CD8-positive, alpha-beta memory T cell (primary cell): ENCODE data around the gene CGB8. TPM values are rescaled to one million over a fixed set of nuclear protein-coding genes. Genes with fewer than 3 reads are reported as not detected.
A peak's percentile ranks its signal among the peaks of the same experiment; 100 is the strongest.
"Not testable (repeated sequence)": the region's sequence is repeated elsewhere in the genome, so short reads cannot be mapped to it uniquely, and the experiment has no call there.

Experiments
- CTCF ChIA-PET: fragments of 350-600 bp; sonication (Branson Sonifier 250); formaldehyde crosslinking; loops from one replicate; lab custom pipeline; 2021; ENCODE audit warnings: antibody characterized with exemption; lab: Charles Lee
- POLR2A ChIA-PET: fragments of 350-600 bp; sonication (Branson Sonifier 250); formaldehyde crosslinking; loops from one replicate; lab custom pipeline; 2021; ENCODE audit warnings: antibody characterized with exemption; lab: Charles Lee
- DNase-seq, 5 donors: peaks; one replicate each; pipeline versions ENCODE4 v3.0.0 to v3.0.0-alpha.2; 2020 to 2022; ENCODE audit warnings: mixed read lengths in 1 of 5
- H3K27ac ChIP-seq: one replicate; pipeline ENCODE4 v1.7.0; 2013; ENCODE audit warnings: low read depth, mild to moderate bottlenecking, low read length, moderate library complexity
- H3K27me3 ChIP-seq: 2 replicates; pipeline ENCODE4 v1.7.0; 2013; ENCODE audit warnings: low read length, mild to moderate bottlenecking; ENCODE audit not compliant: insufficient read depth, poor library complexity, severe bottlenecking
- H3K36me3 ChIP-seq: 2 replicates; pipeline ENCODE4 v1.7.0; 2013; ENCODE audit warnings: mild to moderate bottlenecking, low read length, moderate library complexity; ENCODE audit not compliant: insufficient read depth
- H3K4me1 ChIP-seq: 2 replicates; pipeline ENCODE4 v1.7.0; 2013; ENCODE audit warnings: mild to moderate bottlenecking, low read length, moderate library complexity; ENCODE audit not compliant: insufficient read depth
- H3K4me3 ChIP-seq: 2 replicates; pipeline ENCODE4 v1.7.0; 2013; ENCODE audit warnings: mild to moderate bottlenecking, low read length
- H3K9me3 ChIP-seq: 2 replicates; pipeline ENCODE4 v1.7.0; 2013; ENCODE audit warnings: mild to moderate bottlenecking, low read length
- H3K27ac Mint-ChIP-seq, 8 donors: one replicate each; pipeline ENCODE4 v1.8.0; 2020 to 2021; ENCODE audit warnings: mixed read lengths in 8 of 8, mild to moderate bottlenecking in 6 of 8, inconsistent platforms in 3 of 8, moderate library complexity in 3 of 8
- H3K27me3 Mint-ChIP-seq, 2 donors: one replicate each; pipeline ENCODE4 v1.8.0; 2020 to 2021; ENCODE audit warnings: mixed read lengths in 2 of 2, mild to moderate bottlenecking in 1 of 2, moderate library complexity in 1 of 2
- H3K36me3 Mint-ChIP-seq, 3 donors: one replicate each; pipeline ENCODE4 v1.8.0; 2020 to 2021; ENCODE audit warnings: mixed read lengths in 3 of 3, inconsistent platforms in 1 of 3, mild to moderate bottlenecking in 1 of 3
- H3K4me1 Mint-ChIP-seq, 3 donors: one replicate each; pipeline ENCODE4 v1.8.0; 2020 to 2021; ENCODE audit warnings: mixed read lengths in 3 of 3, inconsistent platforms in 1 of 3, mild to moderate bottlenecking in 1 of 3
- H3K4me3 Mint-ChIP-seq, 7 donors: one replicate each; pipeline ENCODE4 v1.8.0; 2020 to 2021; ENCODE audit warnings: mixed read lengths in 7 of 7, mild to moderate bottlenecking in 6 of 7, moderate library complexity in 4 of 7, inconsistent platforms in 2 of 7
- H3K9me3 Mint-ChIP-seq, 5 donors: one replicate each; pipeline ENCODE4 v1.8.0; 2020 to 2022; ENCODE audit warnings: mixed read lengths in 5 of 5, mild to moderate bottlenecking in 3 of 5, moderate library complexity in 2 of 5, inconsistent platforms in 1 of 5
- polyA plus RNA-seq: library from polyadenylated mRNA; unstranded; fragments of 300-500 nt; fragmentation: Illumina TruSeq; gene quantifications from one replicate; pipeline ENCODE4 v1.2.3, GENCODE V29; 2021
- total RNA-seq, 2 experiments: library from RNA; stranded (reverse); gene quantifications; one replicate each; pipeline ENCODE4 v1.2.3, GENCODE V29; 2021

Gene CGB8
- total RNA-seq, result not detected
- not detected for polyA plus RNA-seq

GRCh38 chr19:49049011-49049410 is at the start of gene CGB8:
TSS of gene CGB8 (minus strand) at chr19:49049111. CDS start at chr19:49048739, 372 bp downstream.
- DNase-seq, H3K9me3 Mint-ChIP-seq, H3K9me3 ChIP-seq, H3K36me3 ChIP-seq, H3K27ac Mint-ChIP-seq, H3K27me3 Mint-ChIP-seq, H3K4me3 ChIP-seq, H3K4me3 Mint-ChIP-seq, H3K27ac ChIP-seq, H3K27me3 ChIP-seq, H3K4me1 ChIP-seq, H3K36me3 Mint-ChIP-seq, CTCF ChIA-PET, H3K4me1 Mint-ChIP-seq, POLR2A ChIA-PET: not testable (repeated sequence)

GRCh38 chr19:49097453-49098288 is 48.8 kb upstream of the CGB8 start:
- ChIA-PET CTCF (interaction anchor here (0.7 to 2.6 kb wide), 30 partner anchors 9 to 316 kb away, joined by 3 to 39 read pairs (median 5); partner anchors contain the start of genes HRC, LIN7B, PPFIA3 and RUVBL2), POLR2A (interaction anchor here (0.9 to 1.2 kb wide), 2 partner anchors 16 to 101 kb away, joined by 3 to 7 read pairs; partner anchors contain the start of gene LIN7B)
- no peaks in the 10 kb centered on the region for H3K9me3 Mint-ChIP-seq
- H3K4me1 Mint-ChIP-seq, result peaks cover 9 to 22% (median 14%) of the 10 kb centered on the region in 3 donors
- DNase-seq, result peak; percentile 58 to 84 (median 69)
- H3K4me3 Mint-ChIP-seq, result no peak overlapping the region
- peaks cover 4 to 86% (median 10%) of the 10 kb centered on the region in 3 donors for H3K36me3 Mint-ChIP-seq
- Histone ChIP-seq H3K4me3 (no peak overlapping the region), H3K4me1 (no peaks in the 10 kb centered on the region), H3K27ac (no peak overlapping the region), H3K27me3 (no peaks in the 10 kb centered on the region), H3K9me3 (no peaks in the 10 kb centered on the region), H3K36me3 (peaks cover 65% of the 10 kb centered on the region)
- H3K27ac Mint-ChIP-seq, result peak overlapping the region in 2 of 8 donors; percentile 66 to 71
- no peaks in the 10 kb centered on the region for H3K27me3 Mint-ChIP-seq

GRCh38 chr19:49094505-49095482 is 45.9 kb upstream of the CGB8 start:
- H3K4me3 Mint-ChIP-seq, result no peak overlapping the region
- no peaks in the 10 kb centered on the region for H3K9me3 ChIP-seq
- no peaks in the 10 kb centered on the region for H3K9me3 Mint-ChIP-seq
- ChIA-PET CTCF (interaction anchor here (0.7 to 2.0 kb wide), 3 partner anchors 12 to 50 kb away, joined by 3 to 8 read pairs (median 3); partner anchors contain the start of gene LIN7B), POLR2A (interaction anchor here (0.7 kb wide), 1 partner anchor 120 kb away, joined by 3 read pairs; no protein-coding TSS in a partner anchor)
- H3K36me3 Mint-ChIP-seq, result peaks cover 6 to 90% (median 11%) of the 10 kb centered on the region in 3 donors
- H3K27me3 Mint-ChIP-seq, result no peaks in the 10 kb centered on the region
- H3K27ac ChIP-seq, result no peak overlapping the region
- DNase-seq, result no peak
- H3K27ac Mint-ChIP-seq, result peak overlapping the region in 2 of 8 donors; percentile 12 to 30
- H3K27me3 ChIP-seq, result no peaks in the 10 kb centered on the region
- H3K4me1 Mint-ChIP-seq, result peaks cover 16 to 42% (median 27%) of the 10 kb centered on the region in 3 donors
- H3K36me3 ChIP-seq, result peaks cover 67% of the 10 kb centered on the region
- no peak overlapping the region for H3K4me3 ChIP-seq
- no peaks in the 10 kb centered on the region for H3K4me1 ChIP-seq

- DNase-seq, result no peak
- Histone ChIP-seq H3K27me3 (no peaks in the 10 kb centered on the region), H3K4me3 (no peak overlapping the region), H3K4me1 (peaks cover 1% of the 10 kb centered on the region), H3K9me3 (no peaks in the 10 kb centered on the region), H3K36me3 (peaks cover 58% of the 10 kb centered on the region), H3K27ac (no peak overlapping the region)
- H3K9me3 Mint-ChIP-seq, result no peaks in the 10 kb centered on the region
- H3K27me3 Mint-ChIP-seq, result no peaks in the 10 kb centered on the region
- peak overlapping the region in 1 of 8 donors; percentile 60 for H3K27ac Mint-ChIP-seq
- peaks cover 1 to 82% (median 7%) of the 10 kb centered on the region in 3 donors for H3K36me3 Mint-ChIP-seq
- H3K4me1 Mint-ChIP-seq, result peaks cover 21 to 51% (median 38%) of the 10 kb centered on the region in 3 donors
- ChIA-PET CTCF (no interaction called here), POLR2A (no interaction called here)
- no peak overlapping the region for H3K4me3 Mint-ChIP-seq
Observed at GRCh38 chr19:49092686-49093085, 43.8 kb upstream of the CGB8 start.

- Histone ChIP-seq H3K27ac (no peak overlapping the region), H3K4me3 (no peak overlapping the region), H3K9me3 (no peaks in the 10 kb centered on the region), H3K4me1 (peaks cover 13% of the 10 kb centered on the region), H3K27me3 (no peaks in the 10 kb centered on the region), H3K36me3 (peaks cover 51% of the 10 kb centered on the region)
- Mint-ChIP-seq H3K9me3 (no peaks in the 10 kb centered on the region), H3K27ac (peak overlapping the region in 4 of 8 donors; percentile 13 to 86 (median 46)), H3K4me3 (peak overlapping the region in 1 of 7 donors; percentile 58), H3K36me3 (peaks cover 7 to 78% (median 13%) of the 10 kb centered on the region in 3 donors), H3K4me1 (peaks cover 29 to 57% (median 49%) of the 10 kb centered on the region in 3 donors), H3K27me3 (no peaks in the 10 kb centered on the region)
- no peak for DNase-seq
- POLR2A ChIA-PET, result no interaction called here
- CTCF ChIA-PET, result no interaction called here
Observed at GRCh38 chr19:49091391-49092038, 42.6 kb upstream of the CGB8 start.

- Mint-ChIP-seq H3K27me3 (peaks cover 3 to 9% of the 10 kb centered on the region in 2 donors), H3K4me1 (peaks cover 32 to 56% (median 50%) of the 10 kb centered on the region in 3 donors), H3K27ac (peak overlapping the region; percentile 87 to 97 (median 93)), H3K9me3 (peaks cover 0 to 2% (median 0%) of the 10 kb centered on the region in 5 donors), H3K4me3 (peak overlapping the region; percentile 92 to 96 (median 96)), H3K36me3 (peaks cover 7 to 46% (median 7%) of the 10 kb centered on the region in 3 donors)
- H3K27ac ChIP-seq, result peak overlapping the region; percentile 82
- no peaks in the 10 kb centered on the region for H3K27me3 ChIP-seq
- POLR2A ChIA-PET, result interaction anchor here (0.6 kb wide), 1 partner anchor 82 kb away, joined by 3 read pairs; no protein-coding TSS in a partner anchor
- H3K4me3 ChIP-seq, result peak overlapping the region; percentile 99
- peaks cover 24% of the 10 kb centered on the region for H3K4me1 ChIP-seq
- CTCF ChIA-PET, result interaction anchor here (0.7 to 4.0 kb wide), 4 partner anchors 12 to 93 kb away, joined by 3 to 28 read pairs (median 6); partner anchors contain the start of genes GYS1 and RUVBL2
- H3K36me3 ChIP-seq, result peaks cover 27% of the 10 kb centered on the region
- DNase-seq, result no peak
- H3K9me3 ChIP-seq, result no peaks in the 10 kb centered on the region
Observed at GRCh38 chr19:49086296-49086695, 37.4 kb upstream of the CGB8 start.

- peak overlapping the region; percentile 87 to 97 (median 93) for H3K27ac Mint-ChIP-seq
- ChIA-PET CTCF (interaction anchor here (0.6 to 4.0 kb wide), 4 partner anchors 10 to 92 kb away, joined by 3 to 28 read pairs (median 6); partner anchors contain the start of genes GYS1 and RUVBL2), POLR2A (no interaction called here)
- peak overlapping the region; percentile 99 for H3K4me3 ChIP-seq
- H3K4me3 Mint-ChIP-seq, result peak overlapping the region; percentile 92 to 96 (median 96)
- DNase-seq, result no peak
- no peaks in the 10 kb centered on the region for H3K9me3 ChIP-seq
- peak overlapping the region; percentile 82 for H3K27ac ChIP-seq
- H3K4me1 Mint-ChIP-seq, result peaks cover 32 to 54% (median 49%) of the 10 kb centered on the region in 3 donors
- H3K27me3 ChIP-seq, result no peaks in the 10 kb centered on the region
- H3K27me3 Mint-ChIP-seq, result peaks cover 4 to 9% of the 10 kb centered on the region in 2 donors
- H3K36me3 Mint-ChIP-seq, result peaks cover 6 to 43% (median 6%) of the 10 kb centered on the region in 3 donors
- H3K4me1 ChIP-seq, result peaks cover 24% of the 10 kb centered on the region
- H3K9me3 Mint-ChIP-seq, result peaks cover 0 to 2% (median 0%) of the 10 kb centered on the region in 5 donors
- peaks cover 23% of the 10 kb centered on the region for H3K36me3 ChIP-seq
Observed at GRCh38 chr19:49085868-49086232, 36.9 kb upstream of the CGB8 start.
